ENCODE measurements around the gene MCF2L2.

The MCF2L2 gene

GRCh38 chr3:183360971-183361624 is 67.3 kb downstream of the MCF2L2 start:
- DNase-seq (ENCODE audit: extremely low spot score): no peak
- ChIA-PET POLR2A (no interaction called here), CTCF (no interaction called here)
- no peak for TF ChIP-seq FOXA1 (IDR thresholded peaks at IDR 0.05)
- no peak for TF ChIP-seq NFRKB (IDR thresholded peaks at IDR 0.05)
- TF ChIP-seq L3MBTL2 (conservative IDR thresholded peaks at IDR 0.05): no peak
- TF ChIP-seq BHLHE40 (IDR thresholded peaks at IDR 0.05; ENCODE audit: borderline replicate concordance): no peak
- no peak for TF ChIP-seq HDGF (IDR thresholded peaks at IDR 0.05; ENCODE audit: borderline replicate concordance)
- no peak for TF ChIP-seq FOXK2 (IDR thresholded peaks at IDR 0.05)
- TF ChIP-seq ZNF384 (IDR thresholded peaks at IDR 0.05): no peak
- no peak for TF ChIP-seq TARDBP (IDR thresholded peaks at IDR 0.05)
- no peak for TF ChIP-seq PKNOX1 (IDR thresholded peaks at IDR 0.05)
- TF ChIP-seq SP1 (IDR thresholded peaks at IDR 0.05): no peak

- ChIA-PET POLR2A (no interaction called here), CTCF (no interaction called here)
- no peak for DNase-seq (ENCODE audit: extremely low spot score)
- TF ChIP-seq FOXK2 (IDR thresholded peaks at IDR 0.05) (no peak), ELF4 (IDR thresholded peaks at IDR 0.05) (no peak), BHLHE40 (IDR thresholded peaks at IDR 0.05; ENCODE audit: borderline replicate concordance) (no peak), L3MBTL2 (conservative IDR thresholded peaks at IDR 0.05) (no peak), SUZ12 (IDR thresholded peaks at IDR 0.05) (no peak), NFRKB (IDR thresholded peaks at IDR 0.05) (no peak), TARDBP (IDR thresholded peaks at IDR 0.05) (no peak), ARNT (IDR thresholded peaks at IDR 0.05) (no peak), CTBP1 (IDR thresholded peaks at IDR 0.05; ENCODE audit: borderline replicate concordance) (no peak)
These were observed 69.4 kb downstream of the MCF2L2 start for GRCh38 chr3:183359036-183359435.

- DNase-seq (ENCODE audit: extremely low spot score): no peak
- ChIA-PET POLR2A (no interaction called here), CTCF (no interaction called here)
- TF ChIP-seq NFRKB (IDR thresholded peaks at IDR 0.05): no peak
- no peak for TF ChIP-seq BHLHE40 (IDR thresholded peaks at IDR 0.05; ENCODE audit: borderline replicate concordance)
- TF ChIP-seq HDGF (IDR thresholded peaks at IDR 0.05; ENCODE audit: borderline replicate concordance): no peak
- no peak for TF ChIP-seq ELF4 (IDR thresholded peaks at IDR 0.05)
- no peak for TF ChIP-seq PKNOX1 (IDR thresholded peaks at IDR 0.05)
- no peak for TF ChIP-seq TARDBP (IDR thresholded peaks at IDR 0.05)
- TF ChIP-seq FOXM1 (IDR thresholded peaks at IDR 0.05; ENCODE audit: borderline replicate concordance): no peak
- no peak for TF ChIP-seq CTBP1 (IDR thresholded peaks at IDR 0.05; ENCODE audit: borderline replicate concordance)
- no peak for TF ChIP-seq ZNF384 (IDR thresholded peaks at IDR 0.05)
These were observed 70.8 kb downstream of the MCF2L2 start for GRCh38 chr3:183357564-183358079.

- no peak for DNase-seq (ENCODE audit: extremely low spot score)
- CTCF ChIA-PET: no interaction called here
- POLR2A ChIA-PET: no interaction called here
- TF ChIP-seq NFRKB (IDR thresholded peaks at IDR 0.05) (no peak), SUZ12 (IDR thresholded peaks at IDR 0.05) (no peak), FOXM1 (IDR thresholded peaks at IDR 0.05; ENCODE audit: borderline replicate concordance) (no peak), FOXA1 (IDR thresholded peaks at IDR 0.05) (no peak), PKNOX1 (IDR thresholded peaks at IDR 0.05) (no peak), LEF1 (IDR thresholded peaks at IDR 0.05; ENCODE audit: borderline replicate concordance) (no peak), ELF4 (IDR thresholded peaks at IDR 0.05) (no peak), CTBP1 (IDR thresholded peaks at IDR 0.05; ENCODE audit: borderline replicate concordance) (no peak), BHLHE40 (IDR thresholded peaks at IDR 0.05; ENCODE audit: borderline replicate concordance) (no peak), L3MBTL2 (conservative IDR thresholded peaks at IDR 0.05) (no peak)
These were observed 71.5 kb downstream of the MCF2L2 start for GRCh38 chr3:183356920-183357319.

- ChIA-PET CTCF (interaction anchor here (0.6 kb wide), 1 partner anchor 203 kb away, joined by 3 read pairs; no protein-coding TSS in a partner anchor), POLR2A (no interaction called here)
- TF ChIP-seq FOXM1 (IDR thresholded peaks at IDR 0.05; ENCODE audit: borderline replicate concordance) (no peak), TARDBP (IDR thresholded peaks at IDR 0.05) (no peak), LEF1 (IDR thresholded peaks at IDR 0.05; ENCODE audit: borderline replicate concordance) (no peak), SP1 (IDR thresholded peaks at IDR 0.05) (no peak), HDGF (IDR thresholded peaks at IDR 0.05; ENCODE audit: borderline replicate concordance) (no peak), CTBP1 (IDR thresholded peaks at IDR 0.05; ENCODE audit: borderline replicate concordance) (no peak), ZNF384 (IDR thresholded peaks at IDR 0.05) (no peak), ARNT (IDR thresholded peaks at IDR 0.05) (no peak), PKNOX1 (IDR thresholded peaks at IDR 0.05) (no peak), BHLHE40 (IDR thresholded peaks at IDR 0.05; ENCODE audit: borderline replicate concordance) (no peak), FOXA1 (IDR thresholded peaks at IDR 0.05) (no peak), NFRKB (IDR thresholded peaks at IDR 0.05) (no peak), ELF4 (IDR thresholded peaks at IDR 0.05) (no peak), FOXK2 (IDR thresholded peaks at IDR 0.05) (no peak)
- DNase-seq (ENCODE audit: extremely low spot score): no peak
These were observed 73.5 kb downstream of the MCF2L2 start for GRCh38 chr3:183354874-183355273.

All from HEK293T (cell line).